ENCODE data around the gene MITF.

GRCh38 chr3:69925506-69925905 lies 186.2 kb downstream of the MITF start:
- TF ChIP-seq CTCF (IDR thresholded peaks at IDR 0.05; ENCODE audit: insufficient read depth, low read depth, low read length) (no peak), EZH2 (IDR thresholded peaks at IDR 0.05; ENCODE audit: insufficient read depth, low read length) (no peak)
